HL-60 (cell line): ENCODE data around the gene HPDL.
"Not testable (repeated sequence)": the region's sequence is repeated elsewhere in the genome, so short reads cannot be mapped to it uniquely, and the experiment has no call there.

Source experiments
- DNase-seq, 2 experiments: peaks; one replicate each; pipeline ENCODE4 v3.0.0-alpha.2; 2010 to 2020; ENCODE audit warnings: low read depth in 1 of 2, low spot score in 1 of 2
- H3K27ac ChIP-seq: fragments of 250-450 bp; sonication (Bioruptor Pico); replicated peaks from 2 replicates; pipeline ENCODE4 v1.5.1; 2020; ENCODE audit warnings: mild to moderate bottlenecking, moderate library complexity
- H3K27me3 ChIP-seq: fragments of 250-450 bp; sonication (Bioruptor Pico); 2 replicates; pipeline ENCODE4 v1.5.1; 2021; ENCODE audit warnings: mild to moderate bottlenecking, moderate library complexity; ENCODE audit not compliant: insufficient read depth, poor library complexity, severe bottlenecking
- H3K4me3 ChIP-seq: replicated peaks from 2 replicates; pipeline ENCODE4 v1.5.1; 2011; ENCODE audit warnings: mild to moderate bottlenecking, control low read depth, low read length; ENCODE audit not compliant: insufficient read depth
- CTCF ChIP-seq: IDR thresholded peaks from one replicate; pipeline ENCODE4 v1.5.1; 2011; ENCODE audit warnings: low read length, control low read depth, inconsistent platforms; ENCODE audit not compliant: insufficient read depth
- GABPA ChIP-seq: IDR thresholded peaks from 2 replicates; pipeline ENCODE4 v1.6.1; 2012; ENCODE audit warnings: low read depth
- POLR2AphosphoS5 ChIP-seq: IDR thresholded peaks from 2 replicates; pipeline ENCODE4 v1.6.1; 2012; ENCODE audit warnings: low read depth
- SPI1 ChIP-seq: IDR thresholded peaks from 2 replicates; pipeline ENCODE4 v1.6.1; 2012; ENCODE audit warnings: low read depth, mild to moderate bottlenecking, borderline replicate concordance
- long read RNA-seq: library from polyadenylated mRNA; unstranded; transcript quantifications from one replicate; pipeline ENCODE4 v2.0.0, GENCODE V29; 2020
- TF ChIP-seq, protein P1 (sequence below): IDR thresholded peaks from 2 replicates; pipeline ENCODE4 v1.6.1; 2012; ENCODE audit warnings: low read depth; ENCODE audit not compliant: insufficient replicate concordance

The HPDL gene
- long read RNA-seq, transcript HPDL-201 (1 exons, 1,629 nt) = major isoform, 235 of 235 reads
- long read RNA-seq, partial matches to known transcripts = 0 of 235 reads
- long read RNA-seq, other reads (novel, unspliced or antisense) = 0 of 235 reads

GRCh38 chr1:45326627-45327623 is at the start of gene HPDL:
Gene HPDL, plus strand, starts transcription at chr1:45326895. Its CDS starts 254 bp downstream, at chr1:45327149.
- no peaks in the 10 kb centered on the region for H3K27me3 ChIP-seq
- H3K27ac ChIP-seq = peak within 1 kb of the TSS; percentile 76
- DNase-seq = peak; percentile 65 to 88
- TF ChIP-seq, protein P1, sequence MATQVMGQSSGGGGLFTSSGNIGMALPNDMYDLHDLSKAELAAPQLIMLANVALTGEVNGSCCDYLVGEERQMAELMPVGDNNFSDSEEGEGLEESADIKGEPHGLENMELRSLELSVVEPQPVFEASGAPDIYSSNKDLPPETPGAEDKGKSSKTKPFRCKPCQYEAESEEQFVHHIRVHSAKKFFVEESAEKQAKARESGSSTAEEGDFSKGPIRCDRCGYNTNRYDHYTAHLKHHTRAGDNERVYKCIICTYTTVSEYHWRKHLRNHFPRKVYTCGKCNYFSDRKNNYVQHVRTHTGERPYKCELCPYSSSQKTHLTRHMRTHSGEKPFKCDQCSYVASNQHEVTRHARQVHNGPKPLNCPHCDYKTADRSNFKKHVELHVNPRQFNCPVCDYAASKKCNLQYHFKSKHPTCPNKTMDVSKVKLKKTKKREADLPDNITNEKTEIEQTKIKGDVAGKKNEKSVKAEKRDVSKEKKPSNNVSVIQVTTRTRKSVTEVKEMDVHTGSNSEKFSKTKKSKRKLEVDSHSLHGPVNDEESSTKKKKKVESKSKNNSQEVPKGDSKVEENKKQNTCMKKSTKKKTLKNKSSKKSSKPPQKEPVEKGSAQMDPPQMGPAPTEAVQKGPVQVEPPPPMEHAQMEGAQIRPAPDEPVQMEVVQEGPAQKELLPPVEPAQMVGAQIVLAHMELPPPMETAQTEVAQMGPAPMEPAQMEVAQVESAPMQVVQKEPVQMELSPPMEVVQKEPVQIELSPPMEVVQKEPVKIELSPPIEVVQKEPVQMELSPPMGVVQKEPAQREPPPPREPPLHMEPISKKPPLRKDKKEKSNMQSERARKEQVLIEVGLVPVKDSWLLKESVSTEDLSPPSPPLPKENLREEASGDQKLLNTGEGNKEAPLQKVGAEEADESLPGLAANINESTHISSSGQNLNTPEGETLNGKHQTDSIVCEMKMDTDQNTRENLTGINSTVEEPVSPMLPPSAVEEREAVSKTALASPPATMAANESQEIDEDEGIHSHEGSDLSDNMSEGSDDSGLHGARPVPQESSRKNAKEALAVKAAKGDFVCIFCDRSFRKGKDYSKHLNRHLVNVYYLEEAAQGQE = peak; percentile 34
- TF ChIP-seq SPI1 (no peak), POLR2AphosphoS5 (peak; percentile 72; the same call in 1 of the 2 replicates)
- H3K4me3 ChIP-seq = peak within 1 kb of the TSS; percentile 64

- TF ChIP-seq SPI1 = no peak
- no peak for TF ChIP-seq GABPA
- no peak for TF ChIP-seq CTCF
- TF ChIP-seq, protein P1 = no peak
- no peak for TF ChIP-seq POLR2AphosphoS5
- DNase-seq = peak in 1 of 2 experiments; percentile 23
- H3K27me3 ChIP-seq = no peaks in the 10 kb centered on the region
- H3K27ac ChIP-seq = no peak overlapping the region
- H3K4me3 ChIP-seq = no peak overlapping the region
Observed at GRCh38 chr1:45282351-45282750, 44.3 kb upstream of the HPDL start.

- not testable (repeated sequence) for H3K27ac ChIP-seq, H3K4me3 ChIP-seq, DNase-seq, H3K27me3 ChIP-seq
Observed at GRCh38 chr1:45284858-45285257, 41.8 kb upstream of the HPDL start.

DNA sequence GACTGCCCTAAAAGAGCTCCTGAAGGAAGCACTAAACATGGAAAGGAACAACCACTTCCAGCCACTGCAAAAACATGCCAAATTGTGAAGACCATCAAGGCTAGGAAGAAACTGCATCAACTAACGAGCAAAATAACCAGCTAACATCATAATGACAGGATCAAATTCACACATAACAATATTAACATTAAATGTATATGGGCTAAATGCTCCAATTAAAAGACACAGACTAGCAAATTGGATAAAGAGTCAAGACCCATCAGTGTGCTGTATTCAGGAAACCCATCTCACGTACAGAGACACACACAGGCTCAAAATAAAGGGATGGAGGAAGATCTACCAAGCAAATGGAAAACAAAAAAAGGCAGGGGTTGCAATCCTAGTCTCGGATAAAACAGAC is 40.2 kb upstream of the HPDL start:
- not testable (repeated sequence) for DNase-seq, H3K27me3 ChIP-seq, H3K27ac ChIP-seq, H3K4me3 ChIP-seq

GRCh38 chr1:45291002-45291401 is 35.7 kb upstream of the HPDL start:
- H3K27me3 ChIP-seq, H3K27ac ChIP-seq, H3K4me3 ChIP-seq, DNase-seq: not testable (repeated sequence)
